ENCODE results near the gene TEAD1. TPM values are rescaled to one million over a fixed set of nuclear protein-coding genes. Genes with fewer than 3 reads are reported as not detected.

The TEAD1 gene
- total RNA-seq, 1 donor from 2014 or later = 62.5 TPM

DNA sequence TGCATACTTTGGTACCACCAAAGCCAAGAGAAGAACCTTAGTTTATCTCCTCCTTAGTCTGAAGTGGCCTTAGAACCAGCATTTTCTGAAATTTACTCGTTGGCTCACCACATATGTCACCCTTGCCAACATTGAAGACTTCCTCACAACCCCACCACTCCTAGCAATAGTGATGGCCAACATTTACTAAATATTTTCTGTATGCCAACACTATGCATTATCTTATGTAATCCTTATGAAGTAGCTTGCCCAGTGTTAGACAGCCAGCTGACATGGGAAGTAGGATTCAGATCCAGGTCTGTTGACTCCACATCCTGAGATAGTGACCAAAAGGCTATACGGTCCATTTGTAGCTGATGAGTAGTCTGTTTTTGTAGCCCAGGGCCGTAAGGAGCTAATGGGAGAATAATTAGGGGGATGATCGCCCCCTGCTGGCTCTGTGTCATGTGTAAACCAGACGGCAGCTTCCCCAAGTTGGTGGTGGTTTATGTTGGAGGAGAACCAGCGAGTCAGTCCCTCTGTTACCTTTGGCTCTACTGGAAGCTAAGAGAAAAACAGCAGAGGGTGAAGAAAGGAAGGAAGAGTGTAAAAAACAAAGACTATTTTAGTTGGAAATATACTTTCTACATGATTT lies 214.4 kb downstream of the TEAD1 start:
- H3K36me3 Mint-ChIP-seq (ENCODE audit: unreplicated experiment) = peaks cover 7% of the 10 kb centered on the region
- H3K9me3 Mint-ChIP-seq (ENCODE audit: unreplicated experiment) = peaks cover 8% of the 10 kb centered on the region
- no peak overlapping the region for H3K27ac Mint-ChIP-seq (ENCODE audit: unreplicated experiment)
- H3K4me1 Mint-ChIP-seq (ENCODE audit: low read depth, unreplicated experiment) = peaks cover 21% of the 10 kb centered on the region
- H3K27me3 Mint-ChIP-seq (ENCODE audit: unreplicated experiment) = peaks cover 11% of the 10 kb centered on the region
- TF ChIP-seq, protein P1, sequence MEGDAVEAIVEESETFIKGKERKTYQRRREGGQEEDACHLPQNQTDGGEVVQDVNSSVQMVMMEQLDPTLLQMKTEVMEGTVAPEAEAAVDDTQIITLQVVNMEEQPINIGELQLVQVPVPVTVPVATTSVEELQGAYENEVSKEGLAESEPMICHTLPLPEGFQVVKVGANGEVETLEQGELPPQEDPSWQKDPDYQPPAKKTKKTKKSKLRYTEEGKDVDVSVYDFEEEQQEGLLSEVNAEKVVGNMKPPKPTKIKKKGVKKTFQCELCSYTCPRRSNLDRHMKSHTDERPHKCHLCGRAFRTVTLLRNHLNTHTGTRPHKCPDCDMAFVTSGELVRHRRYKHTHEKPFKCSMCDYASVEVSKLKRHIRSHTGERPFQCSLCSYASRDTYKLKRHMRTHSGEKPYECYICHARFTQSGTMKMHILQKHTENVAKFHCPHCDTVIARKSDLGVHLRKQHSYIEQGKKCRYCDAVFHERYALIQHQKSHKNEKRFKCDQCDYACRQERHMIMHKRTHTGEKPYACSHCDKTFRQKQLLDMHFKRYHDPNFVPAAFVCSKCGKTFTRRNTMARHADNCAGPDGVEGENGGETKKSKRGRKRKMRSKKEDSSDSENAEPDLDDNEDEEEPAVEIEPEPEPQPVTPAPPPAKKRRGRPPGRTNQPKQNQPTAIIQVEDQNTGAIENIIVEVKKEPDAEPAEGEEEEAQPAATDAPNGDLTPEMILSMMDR (IDR thresholded peaks at IDR 0.05; ENCODE audit: partially characterized antibody, unreplicated experiment) = peak; percentile 83
- H3K4me3 Mint-ChIP-seq (ENCODE audit: unreplicated experiment) = no peak overlapping the region
- DNase-seq = peak; percentile 87

GRCh38 chr11:12889243-12889642 lies 215.0 kb downstream of the TEAD1 start:
- peaks cover 3% of the 10 kb centered on the region for H3K9me3 Mint-ChIP-seq (ENCODE audit: unreplicated experiment)
- H3K4me3 Mint-ChIP-seq (ENCODE audit: unreplicated experiment) = no peak overlapping the region
- peaks cover 21% of the 10 kb centered on the region for H3K4me1 Mint-ChIP-seq (ENCODE audit: low read depth, unreplicated experiment)
- DNase-seq = no peak
- TF ChIP-seq, protein P1 (IDR thresholded peaks at IDR 0.05; ENCODE audit: partially characterized antibody, unreplicated experiment) = no peak
- H3K27me3 Mint-ChIP-seq (ENCODE audit: unreplicated experiment) = peaks cover 11% of the 10 kb centered on the region
- peaks cover 5% of the 10 kb centered on the region for H3K36me3 Mint-ChIP-seq (ENCODE audit: unreplicated experiment)
- no peak overlapping the region for H3K27ac Mint-ChIP-seq (ENCODE audit: unreplicated experiment)

DNA sequence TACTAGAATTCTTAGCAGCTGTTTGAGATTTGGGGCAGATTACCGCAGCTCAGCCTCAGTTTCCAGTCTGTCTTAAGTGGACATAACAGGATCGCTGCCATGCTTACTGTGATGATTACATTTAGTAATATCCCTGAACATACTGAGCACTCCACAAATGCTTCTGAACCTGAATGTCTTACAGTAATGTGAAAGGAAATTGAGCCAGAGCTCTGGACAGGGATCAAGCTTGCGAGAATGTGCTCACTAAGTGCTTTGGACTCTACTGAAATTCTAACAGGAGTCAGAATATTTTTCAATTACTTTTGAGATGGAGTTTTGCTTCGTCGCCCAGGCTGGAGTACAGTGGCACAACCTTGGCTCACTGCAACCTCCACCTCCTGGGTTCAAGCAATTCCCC lies 216.3 kb downstream of the TEAD1 start:
- H3K4me3 Mint-ChIP-seq (ENCODE audit: unreplicated experiment) = no peak overlapping the region
- peaks cover 15% of the 10 kb centered on the region for H3K4me1 Mint-ChIP-seq (ENCODE audit: low read depth, unreplicated experiment)
- H3K9me3 Mint-ChIP-seq (ENCODE audit: unreplicated experiment) = peaks cover 3% of the 10 kb centered on the region
- H3K27me3 Mint-ChIP-seq (ENCODE audit: unreplicated experiment) = peaks cover 5% of the 10 kb centered on the region
- TF ChIP-seq, protein P1 (IDR thresholded peaks at IDR 0.05; ENCODE audit: partially characterized antibody, unreplicated experiment) = no peak
- H3K36me3 Mint-ChIP-seq (ENCODE audit: unreplicated experiment) = no peaks in the 10 kb centered on the region
- H3K27ac Mint-ChIP-seq (ENCODE audit: unreplicated experiment) = no peak overlapping the region
- no peak for DNase-seq

DNA sequence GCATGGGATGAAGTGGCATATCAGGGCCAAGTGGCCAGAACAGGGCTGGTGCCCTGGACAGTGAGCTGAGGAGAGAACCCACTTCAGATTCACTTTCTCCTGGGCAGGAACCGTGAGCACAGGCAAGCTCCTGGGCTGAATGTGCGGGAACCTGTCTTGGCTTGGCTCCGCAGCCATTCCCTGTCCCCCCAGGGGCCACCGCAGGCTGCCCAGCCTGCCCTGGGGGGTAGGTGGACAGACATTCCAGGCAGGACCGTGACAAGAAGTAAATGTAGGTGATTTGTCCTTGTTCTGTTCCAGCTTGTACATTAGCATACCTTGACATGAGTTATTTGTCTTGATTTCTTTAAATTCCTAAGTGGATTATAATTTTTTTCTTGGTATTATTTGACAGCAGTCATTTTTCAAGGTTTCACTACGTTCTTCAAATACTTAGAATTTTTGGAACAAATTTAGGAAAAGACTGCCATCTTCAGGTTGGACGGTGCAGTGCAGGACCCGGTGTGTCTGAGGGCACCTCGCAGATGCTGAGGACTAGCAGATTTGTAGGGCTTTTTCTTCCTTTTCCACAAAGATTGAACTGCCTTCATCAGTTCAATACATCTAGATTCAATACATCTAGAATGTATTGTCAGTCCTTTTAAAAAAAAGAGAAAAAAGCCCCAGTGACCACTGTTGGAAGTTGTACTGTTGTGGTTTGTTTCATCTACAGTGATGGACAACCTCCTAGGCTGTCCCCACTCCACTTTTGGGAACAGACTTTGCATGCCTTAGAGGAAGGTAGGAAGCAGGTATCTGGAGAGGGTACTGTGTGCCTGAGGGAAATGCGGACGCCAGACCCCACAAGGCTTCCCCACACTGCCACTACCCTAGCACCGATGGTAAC lies 219.8 kb downstream of the TEAD1 start:
- peaks cover 5% of the 10 kb centered on the region for H3K36me3 Mint-ChIP-seq (ENCODE audit: unreplicated experiment)
- TF ChIP-seq, protein P1 (IDR thresholded peaks at IDR 0.05; ENCODE audit: partially characterized antibody, unreplicated experiment) = peak; percentile 95
- peaks cover 5% of the 10 kb centered on the region for H3K27me3 Mint-ChIP-seq (ENCODE audit: unreplicated experiment)
- H3K4me3 Mint-ChIP-seq (ENCODE audit: unreplicated experiment) = no peak overlapping the region
- no peak overlapping the region for H3K27ac Mint-ChIP-seq (ENCODE audit: unreplicated experiment)
- DNase-seq = peak; percentile 84
- H3K9me3 Mint-ChIP-seq (ENCODE audit: unreplicated experiment) = peaks cover 4% of the 10 kb centered on the region
- H3K4me1 Mint-ChIP-seq (ENCODE audit: low read depth, unreplicated experiment) = peaks cover 6% of the 10 kb centered on the region

GRCh38 chr11:12897390-12897789 lies 223.2 kb downstream of the TEAD1 start:
- Mint-ChIP-seq H3K4me1 (ENCODE audit: low read depth, unreplicated experiment) (peaks cover 6% of the 10 kb centered on the region), H3K27ac (ENCODE audit: unreplicated experiment) (no peak overlapping the region), H3K27me3 (ENCODE audit: unreplicated experiment) (peaks cover 2% of the 10 kb centered on the region), H3K4me3 (ENCODE audit: unreplicated experiment) (no peak overlapping the region), H3K36me3 (ENCODE audit: unreplicated experiment) (peaks cover 5% of the 10 kb centered on the region), H3K9me3 (ENCODE audit: unreplicated experiment) (peaks cover 2% of the 10 kb centered on the region)
- DNase-seq = no peak
- TF ChIP-seq, protein P1 (IDR thresholded peaks at IDR 0.05; ENCODE audit: partially characterized antibody, unreplicated experiment) = no peak
